Prostate gland (tissue), 2 donors: ENCODE measurements around the gene ZNF446.

Experiments used
- CTCF ChIP-seq, 4 experiments: fragments of 200-600 bp in 2 of 4; fragments of 450-650 bp in 2 of 4; sonication (generic) in 2 of 4; IDR thresholded peaks; 1 replicate in 3 of 4; 2 replicates in 1 of 4; pipeline ENCODE4 v1.5.1; 2016 to 2019; ENCODE audit warnings: antibody characterized with exemption in 4 of 4, mild to moderate bottlenecking in 2 of 4, moderate library complexity in 2 of 4
- POLR2A ChIP-seq: fragments of 450-650 bp; IDR thresholded peaks from one replicate; pipeline ENCODE4 v1.6.1; 2016; ENCODE audit warnings: antibody characterized with exemption, mild to moderate bottlenecking
- POLR2AphosphoS5 ChIP-seq: sonication (generic); formaldehyde crosslinking; IDR thresholded peaks from one replicate; pipeline ENCODE4 v1.6.1; 2017; ENCODE audit warnings: antibody characterized with exemption

- peak; percentile 24 for TF ChIP-seq POLR2A
- TF ChIP-seq CTCF (IDR thresholded peaks at IDR 0.05) = peak in 1 of 4 experiments; percentile 13
- TF ChIP-seq POLR2AphosphoS5 = peak; percentile 93
Observed at GRCh38 chr19:58475714-58476497, at the start of gene ZNF446.
